ENCODE results near the gene ABCA10.

The ABCA10 gene

DNA sequence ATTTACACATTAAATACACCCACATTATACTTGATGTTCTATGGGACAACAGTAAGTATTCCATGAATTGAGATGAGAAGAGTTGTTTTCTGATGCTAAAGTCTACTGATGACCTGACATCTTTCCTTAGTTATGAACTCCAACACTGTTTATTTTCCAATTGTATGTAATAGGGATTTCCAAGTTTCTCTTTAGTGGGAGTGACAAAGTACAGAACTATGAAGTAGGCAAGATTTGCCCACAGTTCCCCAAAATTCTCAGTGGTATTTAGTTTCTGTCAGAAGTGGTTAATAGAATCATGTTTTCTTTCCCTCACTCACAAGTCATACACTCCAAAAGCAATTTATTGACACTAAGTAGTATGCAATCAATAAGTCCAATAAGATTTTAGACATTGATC lies 64.4 kb downstream of the ABCA10 start:
- DNase-seq: no peak

DNA sequence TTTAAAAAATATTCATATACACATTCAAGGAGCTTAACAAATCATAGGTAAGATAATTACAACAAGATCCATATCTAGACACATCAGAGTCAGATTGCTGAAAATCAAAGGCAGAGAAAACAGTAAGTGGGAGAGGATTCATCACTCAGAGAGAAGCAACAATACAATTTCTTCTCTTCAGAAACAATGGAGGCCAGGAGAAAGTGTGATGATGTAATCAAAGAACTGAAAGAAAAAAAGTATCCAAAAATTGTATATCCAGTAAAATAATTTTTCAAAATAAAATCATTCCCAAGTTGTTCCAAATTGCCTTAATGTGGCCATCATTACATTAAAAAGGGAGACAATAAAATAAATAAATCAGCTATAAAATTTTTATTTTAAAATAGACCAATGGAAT lies 69.2 kb downstream of the ABCA10 start:
- no peak for DNase-seq

- no peak for DNase-seq
Measured at GRCh38 chr17:69154267-69154666, 74.4 kb downstream of the ABCA10 start.

GRCh38 chr17:69150333-69150732 lies 78.3 kb downstream of the ABCA10 start:
- no peak for DNase-seq

DNA sequence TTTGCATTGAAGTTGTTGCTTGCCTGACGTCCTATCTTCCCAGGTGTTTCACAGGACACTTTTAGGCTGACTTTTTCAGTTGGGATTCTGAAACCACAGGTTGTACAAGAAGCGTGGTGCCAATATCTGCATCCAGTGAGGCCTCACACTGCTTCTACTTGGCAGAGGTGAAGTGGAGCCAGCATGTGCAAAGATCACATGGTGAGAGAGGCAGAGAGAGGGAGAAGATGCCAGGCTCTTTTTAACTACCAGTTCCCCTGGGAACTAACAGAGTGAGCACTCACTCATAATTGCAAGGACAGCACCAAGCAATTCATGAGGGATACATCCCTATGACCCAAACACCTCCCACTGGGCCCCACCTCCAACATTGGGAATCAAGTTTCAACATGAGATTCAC lies 81.2 kb downstream of the ABCA10 start:
- no peak for DNase-seq

DNA sequence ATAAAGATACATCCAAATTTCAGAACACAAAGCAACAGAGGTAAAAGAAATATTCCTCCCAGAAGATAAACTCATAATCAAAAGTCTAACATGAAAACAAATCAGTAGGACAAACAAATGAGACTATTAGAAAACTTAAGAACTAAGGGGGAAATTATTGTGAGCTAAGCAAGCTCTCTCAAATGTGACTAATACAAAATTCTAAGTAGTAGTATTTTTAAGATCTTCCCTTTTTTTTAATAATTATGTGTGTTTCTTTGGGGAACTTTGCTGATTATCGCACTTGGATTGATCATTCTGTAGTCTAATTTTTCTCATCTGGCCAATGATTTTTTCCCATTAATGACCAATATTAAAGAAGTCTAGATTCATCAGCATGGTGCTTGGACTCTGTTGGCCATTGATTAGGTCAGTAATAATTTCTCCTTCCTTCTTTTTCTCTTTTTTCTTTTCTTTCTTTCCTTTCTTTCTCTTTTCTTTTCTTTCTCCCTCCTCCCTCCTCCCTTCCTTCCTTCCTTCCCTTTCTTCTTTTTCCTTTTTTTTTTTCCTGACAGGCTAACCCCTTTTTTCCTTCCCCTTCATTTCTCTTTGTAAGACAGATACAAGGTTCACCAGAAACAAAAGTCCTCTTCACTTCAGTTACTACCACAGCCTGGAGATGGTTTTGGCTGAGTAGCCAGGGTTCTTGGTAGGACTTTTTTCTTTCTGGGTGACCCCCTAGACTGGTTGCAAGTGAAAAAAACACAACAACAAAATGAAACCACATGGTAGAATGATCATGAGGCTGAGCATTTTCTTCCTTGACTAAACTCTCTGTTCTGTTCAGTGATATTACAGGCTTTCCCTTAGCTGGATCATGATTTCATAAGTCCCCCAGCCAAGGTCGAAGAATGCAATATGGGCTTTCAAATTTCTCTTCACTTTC lies 84.0 kb downstream of the ABCA10 start:
- no peak for DNase-seq

DNA sequence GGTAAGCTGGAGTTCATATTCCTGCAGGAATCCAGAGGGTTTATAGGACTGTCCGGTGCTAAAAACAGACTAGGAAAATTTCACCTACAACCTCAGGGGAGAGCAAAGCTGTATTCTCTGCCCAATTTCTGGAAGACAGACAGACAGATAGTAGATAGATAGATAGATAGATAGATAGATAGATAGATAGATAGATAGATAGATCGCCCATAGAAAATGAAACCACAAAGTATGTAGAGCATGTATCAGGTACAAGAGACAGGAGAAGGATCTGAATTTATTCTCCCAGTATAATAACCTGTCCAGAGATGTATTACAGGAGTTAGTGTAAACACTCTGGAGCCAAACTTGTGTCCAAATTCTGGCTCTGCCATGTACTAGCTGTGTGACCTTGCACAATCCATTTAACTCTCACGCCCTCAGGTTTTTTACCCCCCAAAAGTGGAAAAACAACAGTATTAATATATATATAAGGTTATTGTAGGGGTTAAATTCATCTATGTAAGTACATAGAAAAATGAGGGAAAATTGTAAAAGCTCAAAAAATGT lies 84.9 kb downstream of the ABCA10 start:
- no peak for DNase-seq

- DNase-seq: no peak
Measured at GRCh38 chr17:69143151-69143550, 85.5 kb downstream of the ABCA10 start.

DNA sequence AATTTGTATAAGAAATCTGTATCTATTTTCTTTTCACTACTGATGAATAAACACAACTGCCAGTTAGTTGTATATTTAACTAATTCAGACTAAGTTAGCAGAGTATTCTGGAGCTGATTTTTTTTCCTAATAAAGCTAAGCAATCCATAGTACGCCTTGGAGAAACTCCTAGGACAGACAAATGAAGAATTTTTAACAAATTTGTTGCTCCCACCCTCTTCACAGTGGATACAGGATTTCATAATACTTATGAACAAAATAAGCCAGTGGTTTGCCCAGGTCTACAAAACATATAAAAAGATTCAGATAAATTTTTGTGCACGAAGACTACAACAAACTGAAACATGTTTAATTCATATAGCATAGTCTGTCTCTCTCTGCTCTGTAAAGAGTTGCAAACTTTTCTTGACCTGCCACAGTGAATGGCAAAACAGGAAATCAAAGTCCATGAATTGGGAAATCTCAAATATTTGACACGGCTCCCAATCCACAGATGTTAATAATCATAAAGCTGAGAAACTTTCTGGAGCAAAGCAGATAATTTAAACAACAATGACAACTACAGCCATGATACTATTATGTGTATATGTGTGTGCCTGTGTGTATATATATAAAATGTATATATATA lies 86.3 kb downstream of the ABCA10 start:
- DNase-seq: no peak

DNA sequence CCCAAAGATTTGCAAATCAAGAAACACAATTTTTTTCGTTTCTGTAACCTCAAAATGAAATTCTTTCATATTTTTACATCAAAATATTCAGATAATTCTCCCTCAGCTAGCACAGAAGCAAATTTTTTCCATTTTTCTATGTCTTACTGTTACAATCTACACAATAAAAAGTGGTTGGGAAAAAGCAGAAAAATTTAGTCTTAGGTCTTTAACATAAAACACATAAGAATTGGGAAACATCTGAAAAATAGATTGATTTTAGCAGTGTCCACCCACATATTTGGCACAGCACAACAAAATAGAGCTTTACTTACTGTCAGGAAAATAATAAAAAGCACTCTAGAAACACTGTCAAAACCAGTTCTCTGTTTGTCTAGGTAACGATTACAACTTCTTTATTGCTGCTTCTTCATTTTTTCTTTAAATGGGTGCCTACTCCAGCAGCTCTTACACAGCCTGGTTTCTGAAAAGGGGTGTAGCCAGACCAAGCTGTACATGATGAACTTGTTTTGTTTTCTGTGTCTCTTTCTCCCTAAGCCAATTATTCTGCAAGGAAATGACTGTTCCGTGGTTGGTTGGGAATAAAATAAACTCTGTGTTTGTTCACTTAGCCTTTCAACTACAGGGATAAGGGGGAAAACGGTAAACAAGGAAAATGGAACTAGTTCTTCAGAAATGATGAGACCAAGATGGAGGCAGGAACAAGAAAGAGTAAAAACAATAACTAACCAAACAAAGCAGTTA lies 87.0 kb downstream of the ABCA10 start, which contains the start of gene ABCA6:
ABCA6 (minus strand) TSS at position 465 of the 744 bp plus-strand sequence. CDS start 1,192 bp downstream, outside the sequence.
- no peak for DNase-seq

GRCh38 chr17:69134112-69134511 lies 94.5 kb downstream of the ABCA10 start:
- no peak for DNase-seq

DNA sequence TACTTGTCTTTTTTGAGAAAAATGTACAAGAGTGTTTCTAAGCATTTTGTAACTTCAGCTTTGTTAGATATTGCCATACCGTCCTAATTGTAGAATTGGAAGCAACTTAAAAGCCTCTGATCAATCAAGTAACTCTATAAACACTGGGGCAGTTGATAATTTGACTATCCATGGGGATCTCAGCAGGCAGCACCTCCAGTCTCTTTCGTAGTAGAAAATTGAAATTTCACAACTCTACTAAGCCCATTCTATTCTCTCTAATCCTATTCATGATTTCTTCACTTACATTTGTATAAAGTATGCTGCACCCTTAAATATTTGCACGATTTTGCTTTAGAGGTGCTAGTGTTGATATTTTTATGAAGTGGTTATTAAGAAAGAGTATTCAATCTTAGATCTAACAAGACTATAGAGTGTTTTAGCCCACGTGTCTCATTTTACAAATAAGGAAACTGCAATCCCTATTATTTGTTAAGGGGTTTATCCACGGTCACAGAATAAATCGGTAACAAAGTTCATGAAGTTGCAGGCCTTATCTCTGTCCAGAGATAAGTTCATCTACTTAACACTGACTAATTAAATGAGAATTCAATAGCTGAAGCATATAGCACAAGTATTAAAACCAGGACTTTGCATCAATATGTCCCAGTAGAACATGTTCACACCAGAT lies 97.9 kb downstream of the ABCA10 start:
- DNase-seq: no peak

GRCh38 chr17:69123626-69124025 lies 105.0 kb downstream of the ABCA10 start:
- DNase-seq: no peak

- DNase-seq: no peak
Measured at GRCh38 chr17:69122065-69122464, 106.6 kb downstream of the ABCA10 start.

DNA sequence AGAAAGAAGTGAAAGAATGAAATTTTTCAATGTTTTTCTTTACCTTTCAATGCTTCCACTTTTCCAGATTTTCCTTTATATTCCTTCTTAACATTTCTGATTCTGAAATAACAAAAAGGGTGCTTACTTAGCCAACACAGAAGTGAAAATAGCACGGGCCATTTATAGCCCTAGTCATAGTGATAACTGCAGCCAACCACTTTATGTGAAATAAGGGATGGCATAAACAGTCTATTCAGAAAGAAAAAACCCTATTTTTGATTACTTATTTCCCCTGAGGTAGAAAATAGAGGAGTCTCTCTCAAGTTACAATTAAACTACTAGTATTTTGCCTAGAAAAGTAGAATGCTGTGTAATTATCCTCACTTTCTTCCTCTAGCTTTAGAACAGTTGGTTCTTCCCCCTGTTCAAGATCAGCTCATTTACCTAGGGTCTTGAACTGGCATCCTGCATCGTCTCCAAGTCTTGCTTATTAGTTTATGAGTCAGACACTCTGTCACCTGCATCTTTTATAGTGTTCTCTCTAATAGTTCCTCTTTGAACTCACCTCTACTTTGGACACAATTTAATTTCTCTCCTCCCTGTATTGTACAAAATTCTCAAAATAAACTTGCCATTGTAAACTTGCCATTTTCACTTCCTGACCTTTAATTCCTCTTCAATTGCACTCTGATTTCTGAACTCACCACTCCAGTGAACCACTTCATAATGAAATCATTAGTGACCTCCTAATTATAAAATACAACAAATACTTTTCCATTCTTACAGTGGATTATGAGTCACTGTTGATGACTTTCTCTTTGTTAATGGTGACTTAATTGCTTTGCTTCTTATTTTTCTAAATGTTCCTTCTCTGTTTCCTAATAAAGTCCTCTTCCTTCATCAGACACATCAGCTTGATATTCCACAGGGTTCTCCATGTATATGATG lies 110.5 kb downstream of the ABCA10 start:
- DNase-seq: no peak

- no peak for DNase-seq
Measured at GRCh38 chr17:69111794-69112193, 116.8 kb downstream of the ABCA10 start.

GRCh38 chr17:69105907-69106730 lies 122.5 kb downstream of the ABCA10 start:
- no peak for DNase-seq

DNA sequence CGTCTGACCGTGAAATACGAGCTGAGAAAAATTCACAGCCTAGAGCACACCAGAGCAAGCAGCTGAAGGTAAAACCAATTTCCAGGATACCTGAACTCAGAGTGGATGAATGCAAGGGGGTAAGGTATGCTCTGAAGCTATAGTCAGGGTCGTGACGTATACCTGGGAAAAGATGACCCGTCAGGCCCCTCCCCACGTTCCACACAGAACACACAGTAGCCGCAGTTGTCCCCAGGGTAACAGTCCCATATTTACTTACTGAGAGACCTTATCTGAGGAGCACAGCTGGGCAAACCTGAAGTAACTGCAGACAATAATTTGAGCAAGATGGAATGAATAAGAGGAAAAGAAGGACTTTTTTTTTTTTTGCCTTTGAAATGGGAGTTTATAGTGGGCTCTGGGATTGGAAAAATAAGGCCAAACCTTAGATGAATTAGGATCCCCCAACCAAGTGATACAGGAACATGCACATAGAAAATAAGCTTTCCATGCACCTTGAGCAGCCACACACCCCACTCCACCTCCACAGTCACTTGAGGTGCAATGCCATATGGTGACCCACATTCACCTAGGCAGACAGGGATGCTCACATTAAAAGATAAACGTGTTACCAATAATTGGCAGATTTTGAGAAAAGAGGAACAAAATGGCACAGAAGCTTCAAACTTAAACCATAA lies 124.9 kb downstream of the ABCA10 start:
- no peak for DNase-seq

- DNase-seq: no peak
Measured at GRCh38 chr17:69098625-69099024, 130.0 kb downstream of the ABCA10 start.

Data from cortex of kidney (tissue), 1 donor.